CD4-positive, alpha-beta T cell (primary cell): Measurements from ENCODE around the gene TTC28. TPM values are rescaled to one million over a fixed set of nuclear protein-coding genes. Genes with fewer than 3 reads are reported as not detected.

Experiments
- ATAC-seq: fragments of 200-7000 bp; cut with Tn5 transposase; one replicate; pipeline ENCODE4 v1.10.0; 2022; ENCODE audit warnings: mild to moderate bottlenecking; ENCODE audit not compliant: poor library complexity
- CTCF ChIA-PET: fragments of 350-600 bp; sonication (Branson Sonifier 250); formaldehyde crosslinking; loops from one replicate; lab custom pipeline; 2021; ENCODE audit warnings: antibody characterized with exemption, inconsistent platforms; lab: Charles Lee
- POLR2A ChIA-PET: fragments of 350-600 bp; sonication (Branson Sonifier 250); formaldehyde crosslinking; loops from one replicate; lab custom pipeline; 2021; ENCODE audit warnings: antibody characterized with exemption, inconsistent platforms; lab: Charles Lee
- DNase-seq, 14 experiments: peaks; one replicate each; pipeline ENCODE4 v3.0.0-alpha.2; 2013 to 2020; ENCODE audit warnings: mixed read lengths in 2 of 14
- H3K27ac ChIP-seq, 2 donors: one replicate each; pipeline versions ENCODE4 v1.5.1 to v1.7.0; 2013; ENCODE audit warnings: low read length in 2 of 2, low read depth in 1 of 2, mild to moderate bottlenecking in 1 of 2
- H3K27me3 ChIP-seq, 2 experiments: 1 replicate in 1 of 2; 2 replicates in 1 of 2; pipeline versions ENCODE4 v1.6.1 to v1.7.0; 2013; ENCODE audit warnings: low read length in 2 of 2, control low read depth in 1 of 2, mild to moderate bottlenecking in 1 of 2, moderate library complexity in 1 of 2; ENCODE audit not compliant: insufficient read depth in 2 of 2, control insufficient read depth in 1 of 2
- H3K36me3 ChIP-seq: one replicate; pipeline ENCODE4 v1.6.1; 2013; ENCODE audit warnings: low read length, control low read depth; ENCODE audit not compliant: insufficient read depth
- H3K4me1 ChIP-seq: one replicate; pipeline ENCODE4 v1.6.1; 2013; ENCODE audit warnings: low read length, control low read depth; ENCODE audit not compliant: insufficient read depth
- H3K4me3 ChIP-seq: one replicate; pipeline ENCODE4 v1.5.1; 2013; ENCODE audit warnings: mild to moderate bottlenecking, low read length, moderate library complexity
- H3K9me3 ChIP-seq, 2 experiments: 1 replicate in 1 of 2; 2 replicates in 1 of 2; pipeline versions ENCODE4 v1.6.1 to v1.7.0; 2013; ENCODE audit warnings: low read length in 2 of 2, mild to moderate bottlenecking in 2 of 2, control low read depth in 1 of 2, moderate library complexity in 1 of 2; ENCODE audit not compliant: control insufficient read depth in 1 of 2, insufficient read depth in 1 of 2
- H3K27ac Mint-ChIP-seq: one replicate; pipeline ENCODE4 v1.8.0; 2020; ENCODE audit warnings: mixed read lengths
- H3K27me3 Mint-ChIP-seq: one replicate; pipeline ENCODE4 v1.8.0; 2021; ENCODE audit warnings: mixed read lengths
- H3K36me3 Mint-ChIP-seq: one replicate; pipeline ENCODE4 v1.8.0; 2021; ENCODE audit warnings: low read depth, mixed read lengths
- H3K4me1 Mint-ChIP-seq: one replicate; pipeline ENCODE4 v1.8.0; 2021; ENCODE audit warnings: low read depth, mixed read lengths
- H3K4me3 Mint-ChIP-seq: one replicate; pipeline ENCODE4 v1.8.0; 2020; ENCODE audit warnings: mild to moderate bottlenecking, mixed read lengths
- H3K9me3 Mint-ChIP-seq: one replicate; pipeline ENCODE4 v1.8.0; 2020; ENCODE audit warnings: mixed read lengths
- CTCF ChIP-seq: fragments of 200-600 bp; IDR thresholded peaks from one replicate; pipeline ENCODE4 v1.8.0; 2022; ENCODE audit warnings: antibody characterized with exemption, mild to moderate bottlenecking
- intact Hi-C, 2 experiments: fragments of 100-400 bp; cut with DNase I in 1 of 2; cut with micrococcal nuclease in 1 of 2; formaldehyde crosslinking; loops; one replicate each; pipeline versions ENCODE4 v1.15.1 to v1.9.0; 2023 to 2025; cut with DNase I, micrococcal nuclease
- total RNA-seq, 174 experiments: library from RNA in 2 of 174; stranded (reverse) in 2 of 174; gene quantifications; one replicate each; pipeline ENCODE4 v1.2.3 and lab custom pipeline; 2021 to 2026

TTC28 gene
- total RNA-seq, 2 experiments from 2014 or later: 4.6 to 5.7 TPM

- Histone ChIP-seq H3K9me3 (no peaks in the 10 kb centered on the region), H3K27me3 (no peaks in the 10 kb centered on the region), H3K36me3 (no peaks in the 10 kb centered on the region), H3K4me3 (no peak overlapping the region), H3K27ac (no peak overlapping the region), H3K4me1 (no peaks in the 10 kb centered on the region)
- DNase-seq (no peak), ATAC-seq (no peak)
- CTCF ChIA-PET: no interaction called here
- no peaks in the 10 kb centered on the region for H3K4me1 Mint-ChIP-seq
- peaks cover 15% of the 10 kb centered on the region for H3K36me3 Mint-ChIP-seq
- H3K4me3 Mint-ChIP-seq: no peak overlapping the region
- no peaks in the 10 kb centered on the region for H3K27me3 Mint-ChIP-seq
- TF ChIP-seq CTCF: no peak
- no peaks in the 10 kb centered on the region for H3K9me3 Mint-ChIP-seq
- intact Hi-C loops: no loop called here
- H3K27ac Mint-ChIP-seq: no peak overlapping the region
- POLR2A ChIA-PET: no interaction called here
These were observed 720.1 kb downstream of the TTC28 start for GRCh38 chr22:27959335-27960090.

GRCh38 chr22:27952779-27953178 lies 726.9 kb downstream of the TTC28 start:
- ATAC-seq: no peak
- DNase-seq: no peak
- H3K27ac ChIP-seq: no peak overlapping the region
- no peaks in the 10 kb centered on the region for H3K27me3 Mint-ChIP-seq
- no peaks in the 10 kb centered on the region for H3K9me3 Mint-ChIP-seq
- TF ChIP-seq CTCF: no peak
- H3K27ac Mint-ChIP-seq: no peak overlapping the region
- H3K4me1 Mint-ChIP-seq: no peaks in the 10 kb centered on the region
- peaks cover 10% of the 10 kb centered on the region for H3K36me3 Mint-ChIP-seq
- no peaks in the 10 kb centered on the region for H3K9me3 ChIP-seq
- ChIA-PET POLR2A (no interaction called here), CTCF (no interaction called here)
- H3K4me1 ChIP-seq: no peaks in the 10 kb centered on the region
- no peak overlapping the region for H3K4me3 Mint-ChIP-seq
- no peaks in the 10 kb centered on the region for H3K36me3 ChIP-seq
- H3K27me3 ChIP-seq: no peaks in the 10 kb centered on the region
- H3K4me3 ChIP-seq: no peak overlapping the region
- intact Hi-C loops: no loop called here

- no peak overlapping the region for H3K4me3 Mint-ChIP-seq
- H3K9me3 Mint-ChIP-seq: no peaks in the 10 kb centered on the region
- Histone ChIP-seq H3K27ac (no peak overlapping the region), H3K9me3 (no peaks in the 10 kb centered on the region), H3K27me3 (no peaks in the 10 kb centered on the region), H3K4me1 (no peaks in the 10 kb centered on the region), H3K36me3 (no peaks in the 10 kb centered on the region), H3K4me3 (no peak overlapping the region)
- ChIA-PET POLR2A (no interaction called here), CTCF (no interaction called here)
- DNase-seq (no peak), ATAC-seq (no peak)
- intact Hi-C loops: no loop called here
- no peaks in the 10 kb centered on the region for H3K4me1 Mint-ChIP-seq
- TF ChIP-seq CTCF: no peak
- peaks cover 10% of the 10 kb centered on the region for H3K36me3 Mint-ChIP-seq
- no peaks in the 10 kb centered on the region for H3K27me3 Mint-ChIP-seq
- H3K27ac Mint-ChIP-seq: no peak overlapping the region
These were observed 727.5 kb downstream of the TTC28 start for GRCh38 chr22:27952091-27952490.
